K562 (cell line): ENCODE measurements around the gene PINK1. TPM values are rescaled to one million over a fixed set of nuclear protein-coding genes. Genes with fewer than 3 reads are reported as not detected.

ENCODE experiments used
- ARHGAP35 ChIP-seq: fragments of 450-650 bp; IDR thresholded peaks from 2 replicates; pipeline ENCODE4 v1.6.1; 2018; ENCODE audit not compliant: partially characterized antibody
- ARID1B ChIP-seq: fragments of 450-650 bp; IDR thresholded peaks from 2 replicates; pipeline ENCODE4 v1.6.1; 2016; ENCODE audit warnings: antibody characterized with exemption, mild to moderate bottlenecking, inconsistent platforms
- CBX1 ChIP-seq: sonication (generic); IDR thresholded peaks from 2 replicates; pipeline ENCODE4 v1.6.1; 2016; ENCODE audit warnings: antibody characterized with exemption, low read depth, mild to moderate bottlenecking
- E2F3 ChIP-seq: fragments of 250-450 bp; sonication (Bioruptor Pico); IDR thresholded peaks from 2 replicates; pipeline ENCODE4 v1.4.0; 2020; ENCODE audit warnings: mild to moderate bottlenecking
- FOXA1 ChIP-seq: fragments of 450-650 bp; IDR thresholded peaks from 2 replicates; pipeline ENCODE4 v1.6.1; 2016; ENCODE audit warnings: mild to moderate bottlenecking, borderline replicate concordance
- GABPB2 ChIP-seq: fragments of 250-450 bp; sonication (Bioruptor Pico); conservative IDR thresholded peaks from 2 replicates; pipeline ENCODE4 v1.5.1; 2021; ENCODE audit warnings: mild to moderate bottlenecking
- HEY1 ChIP-seq: fragments of 250-450 bp; sonication (Bioruptor Pico); IDR thresholded peaks from 2 replicates; pipeline ENCODE4 v1.5.0; 2020; ENCODE audit warnings: mild to moderate bottlenecking, moderate library complexity, borderline replicate concordance
- HMG20B ChIP-seq: fragments of 250-450 bp; sonication (Bioruptor Pico); IDR thresholded peaks from 2 replicates; pipeline ENCODE4 v1.5.0; 2021; ENCODE audit warnings: mild to moderate bottlenecking
- HNRNPL ChIP-seq: fragments of 200-400 bp; formaldehyde crosslinking; IDR thresholded peaks from 2 replicates; pipeline ENCODE4 v1.6.1; 2017; ENCODE audit warnings: low read depth, mild to moderate bottlenecking, low read length
- NRF1 ChIP-seq, 2 experiments: fragments of 450-650 bp; IDR thresholded peaks in 1 of 2; conservative IDR thresholded peaks in 1 of 2; 2 replicates each; pipeline ENCODE4 v1.6.1; 2014; ENCODE audit warnings: mild to moderate bottlenecking in 2 of 2
- POLR2A ChIP-seq: fragments of 450-650 bp; conservative IDR thresholded peaks from 2 replicates; pipeline ENCODE4 v1.6.1; 2016
- SIN3A ChIP-seq, 2 experiments: fragments of 150-350 bp in 1 of 2; IDR thresholded peaks; 2 replicates each; pipeline ENCODE4 v1.6.1; 2011 to 2016; ENCODE audit warnings: borderline replicate concordance in 2 of 2, low read depth in 2 of 2, low read length in 2 of 2, mild to moderate bottlenecking in 2 of 2, moderate library complexity in 2 of 2; ENCODE audit not compliant: control insufficient read depth in 1 of 2
- SIX5 ChIP-seq, 2 experiments: IDR thresholded peaks; 2 replicates each; pipeline ENCODE4 v1.6.1; 2011; ENCODE audit warnings: low read length in 2 of 2, borderline replicate concordance in 1 of 2, low read depth in 1 of 2, mild to moderate bottlenecking in 1 of 2, moderate library complexity in 1 of 2; ENCODE audit not compliant: insufficient read depth in 1 of 2
- SMARCA5 ChIP-seq: fragments of 450-650 bp; IDR thresholded peaks from 2 replicates; pipeline ENCODE4 v1.6.1; 2016
- TRIM28 ChIP-seq: fragments of 450-650 bp; IDR thresholded peaks from 2 replicates; pipeline ENCODE4 v1.6.1; 2017
- polyA plus RNA-seq, 8 experiments: library from polyadenylated mRNA; depleted of rRNA in 4 of 8; stranded (reverse) in 5 of 8; unstranded in 3 of 8; fragments of >200 nt; fragmentation: Nextera tagmentation in 2 of 8; fragmentation: Illumina TruSeq in 1 of 8; extraction: Ambion mirVana in 2 of 8; extraction: Trizol in 1 of 8; gene quantifications; 2 replicates each; pipeline versions ENCODE4 v1.2.1 to v1.2.3, GENCODE V29; 2011 to 2014; ENCODE audit warnings: inconsistent platforms in 1 of 8, missing spikeins in 1 of 8
- total RNA-seq, 7 experiments: library from RNA; depleted of rRNA in 6 of 7; stranded (reverse); fragments of >200 nt in 6 of 7; fragmentation: Illumina TruSeq in 2 of 7; extraction: Trizol in 2 of 7; gene quantifications; 2 replicates each; pipeline versions ENCODE4 v1.2.1 to v1.2.3, GENCODE V29; 2011 to 2021; ENCODE audit warnings: low replicate concordance in 1 of 7
- TF ChIP-seq, protein P1 (sequence below): IDR thresholded peaks from 2 replicates; pipeline ENCODE4 v1.6.1; 2016; ENCODE audit warnings: missing genetic modification characterization, missing compliant biosample characterization
- TF ChIP-seq, protein P2 (sequence below): sonication (generic); formaldehyde crosslinking; IDR thresholded peaks from 2 replicates; pipeline ENCODE4 v1.8.1; 2023; ENCODE audit warnings: mild to moderate bottlenecking, missing genetic modification reagents
- TF ChIP-seq, protein P3 (sequence below): fragments of 450-650 bp; IDR thresholded peaks from 2 replicates; pipeline ENCODE4 v1.7.1; 2018; ENCODE audit warnings: mild to moderate bottlenecking, low read depth; ENCODE audit not compliant: partially characterized antibody
- TF ChIP-seq, protein P4 (sequence below): fragments of 450-650 bp; formaldehyde crosslinking; IDR thresholded peaks from 2 replicates; pipeline ENCODE4 v1.4.0; 2022; ENCODE audit warnings: missing genetic modification characterization
- TF ChIP-seq, protein P5 (sequence below), 2 experiments: fragments of 450-650 bp in 1 of 2; sonication (generic) in 1 of 2; formaldehyde crosslinking; conservative IDR thresholded peaks; 2 replicates each; pipeline versions ENCODE4 v1.4.0 to v1.8.1; 2020 to 2022; ENCODE audit warnings: mild to moderate bottlenecking in 1 of 2, missing genetic modification reagents in 1 of 2

The PINK1 gene
- total and polyA plus RNA-seq, 9 of the 15 experiments (the other 6 are each of a cell fraction or from before 2014, with no cell fraction given): 1.5 to 11.3 (median 6.8) TPM

DNA sequence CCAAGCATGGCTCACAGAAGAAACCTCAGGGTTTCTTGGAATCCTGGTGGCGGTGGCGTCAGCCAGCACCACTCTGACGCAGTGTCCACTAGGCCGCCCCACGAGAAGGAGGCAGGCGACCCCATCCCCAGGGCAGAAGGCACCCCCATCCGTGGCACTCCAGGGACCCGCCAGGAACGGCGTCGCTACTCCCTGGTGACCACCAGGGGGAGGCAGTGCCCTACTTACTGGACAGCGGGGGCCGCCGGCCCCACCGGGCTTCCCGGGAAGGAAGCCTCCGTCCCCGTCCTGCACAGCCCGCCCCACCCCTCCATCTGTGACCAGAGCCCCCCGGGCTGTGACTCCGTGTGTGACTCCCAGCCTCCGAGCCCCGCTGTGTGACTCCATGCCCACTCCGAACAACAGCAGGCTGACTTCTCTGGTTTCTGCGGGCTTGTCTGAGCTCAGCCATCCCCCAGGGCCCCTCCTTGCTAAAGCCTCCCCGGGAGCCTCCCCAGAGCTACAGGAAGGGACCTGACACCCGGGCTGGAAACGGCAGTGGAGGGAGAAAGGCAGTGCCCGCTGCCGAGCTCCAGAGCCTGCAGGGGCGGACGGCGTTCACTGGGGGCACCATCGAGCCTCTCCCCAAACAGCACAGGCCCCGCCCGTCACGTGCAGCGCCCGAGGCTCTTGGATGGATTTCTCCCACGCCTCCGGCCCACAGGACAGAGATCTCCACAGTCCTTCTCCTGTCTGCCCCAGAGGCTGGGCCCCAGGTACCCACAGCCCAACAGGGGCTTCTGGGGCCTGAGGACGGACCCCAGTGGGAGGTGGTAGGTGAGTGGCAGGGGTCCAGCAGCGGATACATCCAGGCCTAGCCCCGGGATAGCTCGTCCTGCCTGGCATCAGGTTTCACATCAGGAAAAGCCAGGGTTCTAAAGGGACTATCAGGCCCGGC is 63.4 kb downstream of the PINK1 start (continued):
- peak; percentile 85; the same call in 1 of the 2 replicates for TF ChIP-seq SMARCA5
- TF ChIP-seq NRF1 (conservative IDR thresholded peaks at IDR 0.05 in 1 of 2, IDR thresholded peaks at IDR 0.05 in 1 of 2): peak in 1 of 2 experiments; percentile 28; a peak in 2 of 4 replicates
- TF ChIP-seq TRIM28: no peak
- no peak for TF ChIP-seq HEY1
- TF ChIP-seq, protein P1, sequence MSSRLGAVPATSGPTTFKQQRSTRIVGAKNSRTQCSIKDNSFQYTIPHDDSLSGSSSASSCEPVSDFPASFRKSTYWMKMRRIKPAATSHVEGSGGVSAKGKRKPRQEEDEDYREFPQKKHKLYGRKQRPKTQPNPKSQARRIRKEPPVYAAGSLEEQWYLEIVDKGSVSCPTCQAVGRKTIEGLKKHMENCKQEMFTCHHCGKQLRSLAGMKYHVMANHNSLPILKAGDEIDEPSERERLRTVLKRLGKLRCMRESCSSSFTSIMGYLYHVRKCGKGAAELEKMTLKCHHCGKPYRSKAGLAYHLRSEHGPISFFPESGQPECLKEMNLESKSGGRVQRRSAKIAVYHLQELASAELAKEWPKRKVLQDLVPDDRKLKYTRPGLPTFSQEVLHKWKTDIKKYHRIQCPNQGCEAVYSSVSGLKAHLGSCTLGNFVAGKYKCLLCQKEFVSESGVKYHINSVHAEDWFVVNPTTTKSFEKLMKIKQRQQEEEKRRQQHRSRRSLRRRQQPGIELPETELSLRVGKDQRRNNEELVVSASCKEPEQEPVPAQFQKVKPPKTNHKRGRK (tag): no peak
- TF ChIP-seq SIX5 (IDR thresholded peaks at IDR 0.05; ENCODE audit: borderline replicate concordance in 1 of 2, insufficient read depth in 1 of 2, low read depth in 1 of 2, low read length in 2 of 2): no peak
- TF ChIP-seq, protein P2, sequence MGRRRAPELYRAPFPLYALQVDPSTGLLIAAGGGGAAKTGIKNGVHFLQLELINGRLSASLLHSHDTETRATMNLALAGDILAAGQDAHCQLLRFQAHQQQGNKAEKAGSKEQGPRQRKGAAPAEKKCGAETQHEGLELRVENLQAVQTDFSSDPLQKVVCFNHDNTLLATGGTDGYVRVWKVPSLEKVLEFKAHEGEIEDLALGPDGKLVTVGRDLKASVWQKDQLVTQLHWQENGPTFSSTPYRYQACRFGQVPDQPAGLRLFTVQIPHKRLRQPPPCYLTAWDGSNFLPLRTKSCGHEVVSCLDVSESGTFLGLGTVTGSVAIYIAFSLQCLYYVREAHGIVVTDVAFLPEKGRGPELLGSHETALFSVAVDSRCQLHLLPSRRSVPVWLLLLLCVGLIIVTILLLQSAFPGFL (CRISPR knock-in tag): no peak
- no peak for TF ChIP-seq SIN3A (IDR thresholded peaks at IDR 0.05; ENCODE audit: borderline replicate concordance in 2 of 2, control insufficient read depth in 1 of 2, low read depth in 2 of 2, low read length in 2 of 2)
- peak; percentile 22; the same call in 1 of the 2 replicates for TF ChIP-seq ARID1B
- no peak for TF ChIP-seq HMG20B (CRISPR knock-in tag)
- TF ChIP-seq, protein P3, sequence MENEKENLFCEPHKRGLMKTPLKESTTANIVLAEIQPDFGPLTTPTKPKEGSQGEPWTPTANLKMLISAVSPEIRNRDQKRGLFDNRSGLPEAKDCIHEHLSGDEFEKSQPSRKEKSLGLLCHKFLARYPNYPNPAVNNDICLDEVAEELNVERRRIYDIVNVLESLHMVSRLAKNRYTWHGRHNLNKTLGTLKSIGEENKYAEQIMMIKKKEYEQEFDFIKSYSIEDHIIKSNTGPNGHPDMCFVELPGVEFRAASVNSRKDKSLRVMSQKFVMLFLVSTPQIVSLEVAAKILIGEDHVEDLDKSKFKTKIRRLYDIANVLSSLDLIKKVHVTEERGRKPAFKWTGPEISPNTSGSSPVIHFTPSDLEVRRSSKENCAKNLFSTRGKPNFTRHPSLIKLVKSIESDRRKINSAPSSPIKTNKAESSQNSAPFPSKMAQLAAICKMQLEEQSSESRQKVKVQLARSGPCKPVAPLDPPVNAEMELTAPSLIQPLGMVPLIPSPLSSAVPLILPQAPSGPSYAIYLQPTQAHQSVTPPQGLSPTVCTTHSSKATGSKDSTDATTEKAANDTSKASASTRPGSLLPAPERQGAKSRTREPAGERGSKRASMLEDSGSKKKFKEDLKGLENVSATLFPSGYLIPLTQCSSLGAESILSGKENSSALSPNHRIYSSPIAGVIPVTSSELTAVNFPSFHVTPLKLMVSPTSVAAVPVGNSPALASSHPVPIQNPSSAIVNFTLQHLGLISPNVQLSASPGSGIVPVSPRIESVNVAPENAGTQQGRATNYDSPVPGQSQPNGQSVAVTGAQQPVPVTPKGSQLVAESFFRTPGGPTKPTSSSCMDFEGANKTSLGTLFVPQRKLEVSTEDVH: no peak
- TF ChIP-seq, protein P4, sequence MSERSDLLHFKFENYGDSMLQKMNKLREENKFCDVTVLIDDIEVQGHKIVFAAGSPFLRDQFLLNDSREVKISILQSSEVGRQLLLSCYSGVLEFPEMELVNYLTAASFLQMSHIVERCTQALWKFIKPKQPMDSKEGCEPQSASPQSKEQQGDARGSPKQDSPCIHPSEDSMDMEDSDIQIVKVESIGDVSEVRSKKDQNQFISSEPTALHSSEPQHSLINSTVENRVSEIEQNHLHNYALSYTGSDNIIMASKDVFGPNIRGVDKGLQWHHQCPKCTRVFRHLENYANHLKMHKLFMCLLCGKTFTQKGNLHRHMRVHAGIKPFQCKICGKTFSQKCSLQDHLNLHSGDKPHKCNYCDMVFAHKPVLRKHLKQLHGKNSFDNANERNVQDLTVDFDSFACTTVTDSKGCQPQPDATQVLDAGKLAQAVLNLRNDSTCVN (CRISPR knock-in tag): no peak
- TF ChIP-seq FOXA1: no peak
- TF ChIP-seq GABPB2 (CRISPR knock-in tag): no peak
- 0 out of 2 replicates have a peak, but pooled peaks have one; percentile 27 for TF ChIP-seq CBX1
- no peak for TF ChIP-seq POLR2A
- no peak for TF ChIP-seq E2F3 (CRISPR knock-in tag)
- TF ChIP-seq ARHGAP35: no peak
- no peak for TF ChIP-seq HNRNPL
- TF ChIP-seq, protein P5, sequence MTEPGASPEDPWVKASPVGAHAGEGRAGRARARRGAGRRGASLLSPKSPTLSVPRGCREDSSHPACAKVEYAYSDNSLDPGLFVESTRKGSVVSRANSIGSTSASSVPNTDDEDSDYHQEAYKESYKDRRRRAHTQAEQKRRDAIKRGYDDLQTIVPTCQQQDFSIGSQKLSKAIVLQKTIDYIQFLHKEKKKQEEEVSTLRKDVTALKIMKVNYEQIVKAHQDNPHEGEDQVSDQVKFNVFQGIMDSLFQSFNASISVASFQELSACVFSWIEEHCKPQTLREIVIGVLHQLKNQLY (CRISPR knock-in tag; conservative IDR thresholded peaks at IDR 0.05): no peak
